Right lobe of liver (tissue), 6 donors: Measurements from ENCODE around the gene TSPAN5. TPM values are rescaled to one million over a fixed set of nuclear protein-coding genes. Genes with fewer than 3 reads are reported as not detected.

ENCODE experiments used
- ATAC-seq, 4 donors: fragments of 200-7000 bp; cut with Tn5 transposase; one replicate each; pipeline ENCODE4 v1.9.1; 2020; ENCODE audit warnings: mild to moderate bottlenecking in 4 of 4, moderate library complexity in 4 of 4
- DNase-seq, 3 donors: peaks; one replicate each; pipeline ENCODE4 v3.0.0-alpha.2; 2020
- H3K27ac ChIP-seq, 3 donors: fragments of 200-600 bp; one replicate each; pipeline ENCODE4 v1.8.0; 2022
- H3K27me3 ChIP-seq, 2 donors: fragments of 200-600 bp; one replicate each; pipeline ENCODE4 v1.8.0; 2022
- H3K36me3 ChIP-seq, 4 donors: fragments of 200-600 bp; sonication (generic) in 1 of 4; one replicate each; pipeline versions ENCODE4 v1.5.1 to v1.8.0; 2017 to 2022; ENCODE audit warnings: control low read depth in 1 of 4
- H3K4me1 ChIP-seq, 4 donors: fragments of 200-600 bp; sonication (generic) in 1 of 4; one replicate each; pipeline versions ENCODE4 v1.5.1 to v1.8.0; 2017 to 2022; ENCODE audit warnings: control low read depth in 1 of 4
- H3K4me3 ChIP-seq, 3 donors: fragments of 200-600 bp; one replicate each; pipeline ENCODE4 v1.8.0; 2022
- H3K9me3 ChIP-seq, 4 donors: fragments of 200-600 bp; sonication (generic) in 1 of 4; one replicate each; pipeline versions ENCODE4 v1.5.1 to v1.8.0; 2017 to 2022; ENCODE audit warnings: control low read depth in 1 of 4
- CTCF ChIP-seq, 4 donors: fragments of 200-600 bp in 3 of 4; fragments of 450-650 bp in 1 of 4; IDR thresholded peaks; one replicate each; pipeline versions ENCODE4 v1.5.1 to v1.8.0; 2016 to 2022; ENCODE audit warnings: antibody characterized with exemption in 4 of 4, mild to moderate bottlenecking in 2 of 4
- POLR2A ChIP-seq: fragments of 450-650 bp; IDR thresholded peaks from one replicate; pipeline ENCODE4 v1.6.1; 2017; ENCODE audit warnings: antibody characterized with exemption, mild to moderate bottlenecking
- WGBS: methylation state at CpG from one replicate; pipeline ENCODE4 v1.1.6; 2018; ENCODE audit warnings: low coverage, low lambda C conversion rate; ENCODE audit not compliant: insufficient coverage; ENCODE audit errors: missing lambda C conversion rate; 5-methylcytosine and 5-hydroxymethylcytosine counted together
- intact Hi-C, 2 donors: fragments of 100-400 bp; cut with DNase I; formaldehyde crosslinking; loops; one replicate each; pipeline versions ENCODE4 v1.11.2 to v1.14.1; 2022
- total RNA-seq, 6 experiments: library from RNA; depleted of rRNA in 2 of 6; stranded (reverse); fragments of >200 nt in 2 of 6; fragmentation: NEBNext Ultra II Directional in 3 of 6; extraction: Animal tissue kit (Norgen Biotek cat#: 25700) in 3 of 6; gene quantifications; one replicate each; pipeline versions ENCODE4 v1.1.0 to v1.2.4, GENCODE V29; 2016 to 2023
- donor health status: DM: no; HTN: yes; CAD: no.
- donor health status: DM: no; HTN: no; CAD: no.
- donor health status: DM: no; HTN: no; CAD: no.
- donor health status: DM: no; HTN: yes; CAD: no.
- donor health status: DM: no; HTN: yes; CAD: no.

The TSPAN5 gene
- total RNA-seq, 6 experiments from 2014 or later, result 0.12 to 1.2 (median 0.50) TPM

GRCh38 chr4:98518559-98519267 lies 139.7 kb downstream of the TSPAN5 start:
- Histone ChIP-seq H3K27ac (no peak overlapping the region), H3K36me3 (no peaks in the 10 kb centered on the region), H3K27me3 (no peaks in the 10 kb centered on the region), H3K4me1 (no peaks in the 10 kb centered on the region), H3K9me3 (no peaks in the 10 kb centered on the region), H3K4me3 (no peak overlapping the region)
- no peak for DNase-seq
- WGBS, result 77% methylated on average over 4 of the region's 5 CpGs
- intact Hi-C loops, result no loop called here
- no peak for TF ChIP-seq CTCF (IDR thresholded peaks at IDR 0.05)
- no peak for TF ChIP-seq POLR2A
- ATAC-seq, result no peak

- H3K9me3 ChIP-seq, result no peaks in the 10 kb centered on the region
- intact Hi-C loops, result no loop called here
- WGBS, result 52% methylated on average over 2 of the region's 2 CpGs
- no peak for DNase-seq
- no peaks in the 10 kb centered on the region for H3K36me3 ChIP-seq
- no peak overlapping the region for H3K27ac ChIP-seq
- H3K4me3 ChIP-seq, result no peak overlapping the region
- TF ChIP-seq POLR2A (no peak), CTCF (IDR thresholded peaks at IDR 0.05) (no peak)
- ATAC-seq, result no peak
- H3K27me3 ChIP-seq, result no peaks in the 10 kb centered on the region
- no peaks in the 10 kb centered on the region for H3K4me1 ChIP-seq
Measured at GRCh38 chr4:98517218-98518021, 141.0 kb downstream of the TSPAN5 start.

DNA sequence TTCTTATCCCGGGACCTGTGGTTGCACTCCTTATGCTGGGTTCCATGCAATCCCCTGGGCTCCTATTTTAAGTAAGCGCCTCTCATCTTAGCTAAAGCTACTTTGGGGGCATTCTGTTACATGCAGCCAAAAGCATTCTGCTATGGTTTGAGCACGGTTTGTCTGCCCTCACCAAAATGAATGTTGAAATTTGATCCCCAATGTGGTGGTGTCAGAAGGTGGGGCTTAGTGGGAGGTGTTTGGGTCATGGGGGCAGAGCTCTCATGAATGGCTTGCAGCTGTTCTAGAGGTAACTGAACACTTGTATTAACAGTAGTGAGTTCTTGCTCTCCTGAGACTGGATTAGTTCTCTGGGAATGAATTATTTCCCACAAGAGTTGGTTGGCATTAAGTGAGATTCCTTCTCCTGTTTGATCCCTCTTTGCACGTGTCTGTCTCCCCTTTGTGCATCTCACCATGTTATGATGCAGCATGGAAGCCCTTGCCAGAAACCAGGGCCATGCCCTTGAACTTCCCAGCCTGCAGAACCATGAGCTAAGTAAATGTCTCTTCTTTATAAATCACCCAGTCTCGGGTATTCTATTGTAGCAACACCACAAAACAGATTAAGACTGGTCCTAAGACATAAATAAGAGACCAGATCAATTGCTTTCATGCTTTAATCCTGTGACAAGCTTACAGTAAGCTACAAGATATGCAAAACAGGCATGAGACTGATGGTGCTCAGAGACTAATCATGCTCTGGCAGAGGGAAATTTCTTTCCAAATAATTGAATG lies 141.8 kb downstream of the TSPAN5 start:
- no peak overlapping the region for H3K4me3 ChIP-seq
- H3K9me3 ChIP-seq, result no peaks in the 10 kb centered on the region
- DNase-seq (no peak), ATAC-seq (no peak)
- H3K36me3 ChIP-seq, result no peaks in the 10 kb centered on the region
- TF ChIP-seq POLR2A, result no peak
- no peak for TF ChIP-seq CTCF (IDR thresholded peaks at IDR 0.05)
- WGBS, result 73% methylated on average over 5 of the region's 5 CpGs
- H3K27ac ChIP-seq, result no peak overlapping the region
- H3K4me1 ChIP-seq, result no peaks in the 10 kb centered on the region
- no peaks in the 10 kb centered on the region for H3K27me3 ChIP-seq
- intact Hi-C loops, result no loop called here

- ATAC-seq (peak in 1 of 4 donors; percentile 48), DNase-seq (no peak)
- H3K4me3 ChIP-seq, result no peak overlapping the region
- H3K36me3 ChIP-seq, result no peaks in the 10 kb centered on the region
- intact Hi-C loops, result no loop called here
- H3K9me3 ChIP-seq, result no peaks in the 10 kb centered on the region
- TF ChIP-seq CTCF (IDR thresholded peaks at IDR 0.05), result no peak
- TF ChIP-seq POLR2A, result no peak
- H3K4me1 ChIP-seq, result no peaks in the 10 kb centered on the region
- no peaks in the 10 kb centered on the region for H3K27me3 ChIP-seq
- 52% methylated on average over 3 of the region's 3 CpGs for WGBS
- no peak overlapping the region for H3K27ac ChIP-seq
Measured at GRCh38 chr4:98516042-98516440, 142.4 kb downstream of the TSPAN5 start.
